ENCODE results near the gene NPY. TPM values are rescaled to one million over a fixed set of nuclear protein-coding genes. Genes with fewer than 3 reads are reported as not detected.

NPY gene
- total and polyA plus RNA-seq, 10 of the 15 experiments (the other 5 are each of a cell fraction or from before 2014, with no cell fraction given), result not detected

DNA sequence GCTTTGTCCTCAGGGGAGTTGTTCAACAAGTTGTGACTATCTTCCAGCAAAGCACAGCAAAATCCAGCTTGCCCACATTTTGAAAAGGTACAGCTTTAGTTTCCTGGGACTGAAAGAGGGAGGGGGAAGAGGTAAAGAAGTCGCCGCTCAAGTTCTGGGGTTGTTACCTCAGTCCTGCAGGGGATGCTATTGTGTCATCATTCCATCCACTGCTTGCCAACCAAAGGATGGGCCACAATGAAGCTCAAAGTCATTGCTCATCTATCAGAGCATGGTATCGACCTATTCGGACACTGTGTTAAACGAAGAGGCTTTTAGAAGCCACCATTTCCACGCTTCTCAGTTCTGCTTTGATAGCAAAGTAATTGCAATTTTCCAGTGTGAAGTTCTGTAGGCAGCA is 34.3 kb downstream of the NPY start (continued):
- TF ChIP-seq SREBF1 (IDR thresholded peaks at IDR 0.05; ENCODE audit: low read length) (no peak), ESRRA (IDR thresholded peaks at IDR 0.05; ENCODE audit: low read length) (no peak), RUNX3 (IDR thresholded peaks at IDR 0.05; ENCODE audit: low read length) (peak; percentile 57), ZNF592 (IDR thresholded peaks at IDR 0.05) (no peak)

DNA sequence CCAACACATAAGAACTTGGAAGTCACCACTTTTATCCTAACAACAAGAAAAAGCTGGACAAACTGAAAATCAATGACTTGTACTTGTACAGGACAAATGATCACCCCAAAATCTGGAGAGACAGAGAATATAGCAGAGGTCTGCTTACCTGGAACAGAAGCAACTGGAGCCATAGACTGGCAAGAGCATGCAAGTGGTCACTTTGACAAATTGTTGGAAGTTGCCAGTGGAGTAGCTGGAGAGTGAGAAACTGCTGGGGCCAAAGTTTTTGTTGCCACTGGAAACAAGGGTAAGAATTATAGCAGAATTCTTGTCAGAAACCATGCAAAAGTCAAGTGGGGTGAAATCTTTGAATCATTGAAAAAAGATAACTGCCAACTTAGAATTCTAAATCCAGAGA is 35.2 kb downstream of the NPY start:
- Histone ChIP-seq H2AFZ (ENCODE audit: control insufficient read depth, low read depth, low read length) (no peak overlapping the region), H4K20me1 (ENCODE audit: control insufficient read depth, insufficient read depth) (no peaks in the 10 kb centered on the region), H3K27ac (ENCODE audit: control insufficient read depth, insufficient read depth) (no peak overlapping the region), H3K4me2 (ENCODE audit: control insufficient read depth, insufficient read depth) (no peak overlapping the region), H3K4me1 (ENCODE audit: control insufficient read depth, insufficient read depth, low read length) (no peaks in the 10 kb centered on the region), H3K27me3 (replicated peaks in 1 of 2; ENCODE audit: control insufficient read depth in 2 of 2, insufficient read depth in 2 of 2, low read length in 1 of 2) (no peaks in the 10 kb centered on the region), H3K9me3 (replicated peaks; ENCODE audit: control insufficient read depth, insufficient read depth, low read length) (no peaks in the 10 kb centered on the region; the same call in 2 of the 3 replicates), H3K4me3 (no peak overlapping the region), H3K36me3 (ENCODE audit: control insufficient read depth in 2 of 2, insufficient read depth in 2 of 2, low read length in 1 of 2) (no peaks in the 10 kb centered on the region), H3K79me2 (ENCODE audit: control insufficient read depth, insufficient read depth, low read length) (no peaks in the 10 kb centered on the region), H3K9ac (ENCODE audit: control insufficient read depth, insufficient read depth, low read length) (no peak overlapping the region)
- in situ Hi-C loops (cut with MboI), result no loop called here
- no TSS peak for BruUV-seq (replicated peaks)
- ChIA-PET CTCF (interaction anchor here (1.1 to 4.5 kb wide), 5 partner anchors 58 to 347 kb away, joined by 3 to 32 read pairs (median 9); no protein-coding TSS in a partner anchor), SMC1A (ENCODE audit: uncharacterized antibody, unreplicated experiment) (interaction anchor here (0.6 to 2.6 kb wide), 5 partner anchors 62 to 327 kb away, joined by 3 to 21 read pairs (median 3); no protein-coding TSS in a partner anchor), POLR2A (no interaction called here), RAD21 (ENCODE audit: unreplicated experiment) (interaction anchor here (1.0 to 1.2 kb wide), 2 partner anchors 256 to 340 kb away, joined by 3 read pairs; no protein-coding TSS in a partner anchor)
- ATAC-seq (no peak), FAIRE-seq (no peak), DNase-seq (ENCODE audit: low read depth, low spot score) (no peak)
- intact Hi-C loops (cut with micrococcal nuclease; ENCODE audit: unreplicated experiment), result loop anchor here (2.0 kb wide), 1 partner anchor 346 kb away; no protein-coding TSS in a partner anchor
- TF ChIP-seq TBL1XR1 (IDR thresholded peaks at IDR 0.05; ENCODE audit: low read depth, low read length), result no peak
- no peak for TF ChIP-seq RAD51 (IDR thresholded peaks at IDR 0.05)
- TF ChIP-seq ZNF274 (IDR thresholded peaks at IDR 0.05; ENCODE audit: insufficient read depth, insufficient read length), result no peak
- TF ChIP-seq TCF3 (IDR thresholded peaks at IDR 0.05; ENCODE audit: borderline replicate concordance, insufficient read depth, low read depth, low read length), result no peak
- no peak for TF ChIP-seq EED (IDR thresholded peaks at IDR 0.05; ENCODE audit: low read depth)
- no peak for TF ChIP-seq BHLHE40 (IDR thresholded peaks at IDR 0.05; ENCODE audit: borderline replicate concordance in 1 of 2, low read depth in 2 of 2, low read length in 1 of 2)
- no peak for TF ChIP-seq IRF3 (IDR thresholded peaks at IDR 0.05)
- TF ChIP-seq, protein P1, sequence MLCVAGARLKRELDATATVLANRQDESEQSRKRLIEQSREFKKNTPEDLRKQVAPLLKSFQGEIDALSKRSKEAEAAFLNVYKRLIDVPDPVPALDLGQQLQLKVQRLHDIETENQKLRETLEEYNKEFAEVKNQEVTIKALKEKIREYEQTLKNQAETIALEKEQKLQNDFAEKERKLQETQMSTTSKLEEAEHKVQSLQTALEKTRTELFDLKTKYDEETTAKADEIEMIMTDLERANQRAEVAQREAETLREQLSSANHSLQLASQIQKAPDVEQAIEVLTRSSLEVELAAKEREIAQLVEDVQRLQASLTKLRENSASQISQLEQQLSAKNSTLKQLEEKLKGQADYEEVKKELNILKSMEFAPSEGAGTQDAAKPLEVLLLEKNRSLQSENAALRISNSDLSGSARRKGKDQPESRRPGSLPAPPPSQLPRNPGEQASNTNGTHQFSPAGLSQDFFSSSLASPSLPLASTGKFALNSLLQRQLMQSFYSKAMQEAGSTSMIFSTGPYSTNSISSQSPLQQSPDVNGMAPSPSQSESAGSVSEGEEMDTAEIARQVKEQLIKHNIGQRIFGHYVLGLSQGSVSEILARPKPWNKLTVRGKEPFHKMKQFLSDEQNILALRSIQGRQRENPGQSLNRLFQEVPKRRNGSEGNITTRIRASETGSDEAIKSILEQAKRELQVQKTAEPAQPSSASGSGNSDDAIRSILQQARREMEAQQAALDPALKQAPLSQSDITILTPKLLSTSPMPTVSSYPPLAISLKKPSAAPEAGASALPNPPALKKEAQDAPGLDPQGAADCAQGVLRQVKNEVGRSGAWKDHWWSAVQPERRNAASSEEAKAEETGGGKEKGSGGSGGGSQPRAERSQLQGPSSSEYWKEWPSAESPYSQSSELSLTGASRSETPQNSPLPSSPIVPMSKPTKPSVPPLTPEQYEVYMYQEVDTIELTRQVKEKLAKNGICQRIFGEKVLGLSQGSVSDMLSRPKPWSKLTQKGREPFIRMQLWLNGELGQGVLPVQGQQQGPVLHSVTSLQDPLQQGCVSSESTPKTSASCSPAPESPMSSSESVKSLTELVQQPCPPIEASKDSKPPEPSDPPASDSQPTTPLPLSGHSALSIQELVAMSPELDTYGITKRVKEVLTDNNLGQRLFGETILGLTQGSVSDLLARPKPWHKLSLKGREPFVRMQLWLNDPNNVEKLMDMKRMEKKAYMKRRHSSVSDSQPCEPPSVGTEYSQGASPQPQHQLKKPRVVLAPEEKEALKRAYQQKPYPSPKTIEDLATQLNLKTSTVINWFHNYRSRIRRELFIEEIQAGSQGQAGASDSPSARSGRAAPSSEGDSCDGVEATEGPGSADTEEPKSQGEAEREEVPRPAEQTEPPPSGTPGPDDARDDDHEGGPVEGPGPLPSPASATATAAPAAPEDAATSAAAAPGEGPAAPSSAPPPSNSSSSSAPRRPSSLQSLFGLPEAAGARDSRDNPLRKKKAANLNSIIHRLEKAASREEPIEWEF (IDR thresholded peaks at IDR 0.05; ENCODE audit: insufficient replicate concordance, low read depth, low read length), result no peak
- TF ChIP-seq PAX5 (IDR thresholded peaks at IDR 0.05; ENCODE audit: borderline replicate concordance, low read depth, low read length), result no peak
- TF ChIP-seq FOS (IDR thresholded peaks at IDR 0.05; ENCODE audit: borderline replicate concordance, extremely low read depth, insufficient read length), result no peak

All from GM12878 (cell line).